Heart left ventricle (tissue), 13 donors: ENCODE results near the gene SSB.

Source experiments
- POLR2A ChIP-seq, 2 donors: fragments of 450-650 bp; IDR thresholded peaks; one replicate each; pipeline ENCODE4 v1.6.1; 2017; ENCODE audit warnings: antibody characterized with exemption in 2 of 2, mild to moderate bottlenecking in 2 of 2, moderate library complexity in 2 of 2
- TF ChIP-seq, protein P1 (sequence below), 12 donors: fragments of 200-600 bp; sonication (generic) in 4 of 12; IDR thresholded peaks; one replicate each; pipeline versions ENCODE4 v1.5.0 to v1.8.0; 2018 to 2022; ENCODE audit warnings: antibody characterized with exemption in 12 of 12, mild to moderate bottlenecking in 5 of 12
- donor health status: ischemic (EF 13 %, LVEDD 7.1; RV severe dilation, severe dysfunction).
- donor health status: DM: no; HTN: yes; CAD: no.
- donor health status: DM: no; HTN: no; CAD: no.
- donor health status: ischemic (EF 25% LVEDD 6.9; RV normal size, moderate dysfunction).
- donor health status: ischemic (EF 25% LVEDD 5.7; RV mildly dilated, moderate dysfunction).
- donor health status: ischemic (EF 35%, LVEDD 5.7; RV mildly dilated, moderate dysfunction).
- donor health status: nonischemic (EF 11% LVEDD 7.7; RV severe dilation, severe dysfunction).
- donor health status: DM: yes; HTN: yes; CAD: no.
- donor health status: PGD.
- donor health status: ischemic (EF 29% LVEDD 5.4; RV normal size, mild dysfunction).
- donor health status: nonischemic (EF 23%, LVEDD 6.1; RV moderate dilation, normal function).

DNA sequence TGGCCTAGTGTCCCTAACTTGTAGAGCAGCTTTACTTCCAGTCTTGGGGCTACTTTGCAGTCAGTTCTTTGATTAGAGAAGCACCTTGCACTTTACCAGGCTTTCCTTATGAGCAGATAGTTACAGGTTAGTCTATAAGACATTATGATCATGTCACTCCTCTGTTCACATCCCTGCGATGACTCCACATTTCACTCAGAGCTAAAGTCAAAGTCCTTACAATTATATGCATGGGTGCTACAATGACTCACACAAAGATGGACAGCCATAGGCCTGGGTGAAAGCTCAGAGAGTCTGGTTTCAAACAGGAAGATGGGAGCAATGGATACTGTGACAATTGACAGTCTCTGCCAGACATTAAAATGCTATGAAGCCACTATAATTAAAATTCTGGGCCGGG lies 27.1 kb upstream of the SSB start:
- TF ChIP-seq POLR2A (IDR thresholded peaks at IDR 0.05) = no peak
- TF ChIP-seq, protein P1, sequence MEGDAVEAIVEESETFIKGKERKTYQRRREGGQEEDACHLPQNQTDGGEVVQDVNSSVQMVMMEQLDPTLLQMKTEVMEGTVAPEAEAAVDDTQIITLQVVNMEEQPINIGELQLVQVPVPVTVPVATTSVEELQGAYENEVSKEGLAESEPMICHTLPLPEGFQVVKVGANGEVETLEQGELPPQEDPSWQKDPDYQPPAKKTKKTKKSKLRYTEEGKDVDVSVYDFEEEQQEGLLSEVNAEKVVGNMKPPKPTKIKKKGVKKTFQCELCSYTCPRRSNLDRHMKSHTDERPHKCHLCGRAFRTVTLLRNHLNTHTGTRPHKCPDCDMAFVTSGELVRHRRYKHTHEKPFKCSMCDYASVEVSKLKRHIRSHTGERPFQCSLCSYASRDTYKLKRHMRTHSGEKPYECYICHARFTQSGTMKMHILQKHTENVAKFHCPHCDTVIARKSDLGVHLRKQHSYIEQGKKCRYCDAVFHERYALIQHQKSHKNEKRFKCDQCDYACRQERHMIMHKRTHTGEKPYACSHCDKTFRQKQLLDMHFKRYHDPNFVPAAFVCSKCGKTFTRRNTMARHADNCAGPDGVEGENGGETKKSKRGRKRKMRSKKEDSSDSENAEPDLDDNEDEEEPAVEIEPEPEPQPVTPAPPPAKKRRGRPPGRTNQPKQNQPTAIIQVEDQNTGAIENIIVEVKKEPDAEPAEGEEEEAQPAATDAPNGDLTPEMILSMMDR (IDR thresholded peaks at IDR 0.05) = no peak
